ENCODE data around the gene SLC22A15.
"Not testable (repeated sequence)": the region's sequence is repeated elsewhere in the genome, so short reads cannot be mapped to it uniquely, and the experiment has no call there.

Gene SLC22A15

GRCh38 chr1:116033322-116033721, 57.0 kb downstream of the SLC22A15 start:
- DNase-seq (ENCODE audit: low spot score), result no peak

DNA sequence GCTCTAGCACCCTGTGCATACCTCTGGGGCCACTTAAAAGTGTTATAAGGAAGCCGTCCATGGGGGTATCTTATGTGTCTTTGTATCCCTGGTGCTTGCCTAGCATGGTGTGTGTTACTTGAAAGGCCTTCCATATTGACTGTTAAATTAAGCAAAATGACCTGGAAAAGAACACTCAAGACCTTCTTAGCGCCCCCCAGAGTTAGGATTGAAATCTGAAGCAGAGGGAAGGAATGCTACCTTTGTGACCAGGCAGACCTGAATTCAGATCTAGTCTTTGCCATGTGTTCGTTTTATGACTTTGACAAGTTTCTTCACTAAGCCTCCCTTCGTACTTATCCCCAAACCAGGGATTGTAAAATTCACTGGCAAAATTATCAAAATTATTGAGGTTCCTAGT, 59.9 kb downstream of the SLC22A15 start:
- DNase-seq (ENCODE audit: low spot score), result no peak

DNA sequence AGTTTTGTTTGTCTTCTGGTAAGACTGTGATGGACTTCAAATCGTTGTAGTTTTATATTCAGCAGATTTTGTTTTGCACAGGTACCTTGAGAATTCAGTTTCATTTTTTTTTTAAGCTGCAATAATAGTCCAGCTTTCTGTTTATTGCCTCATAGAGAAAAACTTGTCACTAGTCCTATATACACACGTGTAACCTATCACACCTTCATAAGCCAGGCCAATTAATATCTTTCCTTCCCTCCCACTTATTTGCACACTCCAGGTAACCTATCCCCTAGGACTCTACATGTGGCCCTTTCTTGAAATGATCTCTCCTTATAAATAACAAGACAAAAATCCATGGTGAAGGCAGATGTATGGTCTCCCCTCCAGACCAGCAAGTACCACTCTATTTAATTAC, 62.4 kb downstream of the SLC22A15 start:
- DNase-seq (ENCODE audit: low spot score), result no peak

DNA sequence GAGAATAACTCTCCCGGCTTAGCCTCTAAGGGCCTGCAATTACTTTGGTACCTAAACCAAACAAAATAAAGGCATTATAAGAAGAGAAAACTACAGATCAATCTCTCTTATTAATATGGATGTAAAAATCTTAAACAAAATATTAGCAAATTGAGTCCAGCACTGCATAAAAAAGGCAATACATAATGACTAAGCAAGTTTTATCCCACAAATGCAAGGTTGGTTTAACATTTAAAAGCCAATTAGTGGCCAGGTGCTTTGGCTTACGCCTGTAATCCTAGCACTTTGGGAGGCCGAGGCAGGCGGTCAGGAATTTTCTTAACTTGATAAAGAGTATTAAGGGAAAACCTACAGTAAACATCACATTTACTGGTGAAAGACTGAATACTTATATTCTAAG, 67.8 kb downstream of the SLC22A15 start:
- no peak for DNase-seq (ENCODE audit: low spot score)

GRCh38 chr1:116046933-116047332, 70.6 kb downstream of the SLC22A15 start:
- not testable (repeated sequence) for DNase-seq (ENCODE audit: low spot score)

DNA sequence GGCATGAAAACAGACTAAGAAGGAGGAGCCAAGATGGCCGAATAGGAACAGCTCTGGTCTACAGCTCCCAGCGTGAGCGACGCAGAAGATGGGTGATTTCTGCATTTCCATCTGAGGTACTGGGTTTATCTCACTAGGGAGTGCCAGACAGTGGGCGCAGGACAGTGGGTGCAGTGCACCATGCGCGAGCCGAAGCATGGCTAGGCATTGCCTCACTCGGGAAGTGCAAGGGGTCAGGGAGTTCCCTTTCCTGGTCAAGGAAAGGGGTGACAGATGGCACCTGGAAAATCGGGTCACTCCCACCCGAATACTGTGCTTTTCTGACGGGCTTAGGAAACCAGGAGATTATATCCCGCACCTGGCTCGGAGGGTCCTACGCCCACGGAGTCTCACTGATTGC, 75.6 kb downstream of the SLC22A15 start:
- not testable (repeated sequence) for DNase-seq (ENCODE audit: low spot score)

DNA sequence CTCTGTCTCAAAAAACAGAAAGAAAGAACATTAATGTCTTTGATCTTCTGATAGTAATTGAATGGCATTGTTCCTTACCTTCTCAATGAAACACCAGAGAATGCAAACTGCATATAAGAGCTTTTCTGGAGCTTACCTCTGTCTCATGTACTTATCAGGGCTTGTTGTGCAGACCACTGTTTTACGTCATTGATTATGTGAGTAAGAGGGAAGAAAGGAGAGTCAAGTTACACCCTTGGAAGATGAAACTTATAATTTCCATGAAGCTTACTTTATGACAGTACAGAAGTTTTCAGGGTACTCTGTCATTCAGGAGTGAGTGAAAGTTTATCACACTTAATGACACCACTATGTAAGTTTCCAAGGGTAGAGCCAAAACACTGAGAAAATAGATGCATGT, 85.9 kb downstream of the SLC22A15 start:
- DNase-seq (ENCODE audit: low spot score), result no peak

DNA sequence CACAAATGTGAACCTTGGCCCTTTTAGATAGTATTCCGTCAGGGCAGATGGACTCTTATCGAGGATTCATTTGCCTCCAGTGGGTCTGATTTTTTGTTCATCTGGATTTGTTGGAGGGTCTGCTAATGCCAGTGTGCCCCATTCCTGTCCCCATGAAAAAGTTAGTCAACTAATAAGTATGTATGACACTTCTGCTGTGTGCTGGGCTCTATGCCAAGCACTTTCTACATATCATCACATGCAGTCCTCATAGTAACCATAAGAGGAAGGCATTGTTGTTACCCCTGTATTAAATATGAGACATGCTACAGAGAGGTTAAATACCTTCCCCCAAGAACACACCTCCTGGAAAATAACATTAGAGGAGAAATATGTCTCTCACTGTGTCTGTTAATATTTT, 88.3 kb downstream of the SLC22A15 start:
- DNase-seq (ENCODE audit: low spot score), result no peak

- no peak for DNase-seq (ENCODE audit: low spot score)
Measured at GRCh38 chr1:116066868-116067565, 90.7 kb downstream of the SLC22A15 start.

DNA sequence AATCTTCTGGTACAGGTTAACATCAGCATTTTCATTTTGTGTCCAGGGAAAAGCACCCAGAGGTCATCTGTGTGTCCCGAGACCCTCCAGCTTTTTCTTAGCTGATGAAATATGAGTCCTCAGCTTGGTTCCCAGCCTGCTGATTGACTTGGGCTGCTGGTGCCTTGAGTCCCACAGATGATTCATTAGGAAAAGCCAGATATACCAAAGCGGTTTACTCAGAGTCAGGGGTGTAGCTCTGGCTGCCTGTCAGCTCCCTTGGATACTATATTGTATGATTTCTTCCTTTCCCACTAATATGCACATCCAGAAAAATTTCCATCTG, 91.2 kb downstream of the SLC22A15 start:
- DNase-seq (ENCODE audit: low spot score), result no peak

DNA sequence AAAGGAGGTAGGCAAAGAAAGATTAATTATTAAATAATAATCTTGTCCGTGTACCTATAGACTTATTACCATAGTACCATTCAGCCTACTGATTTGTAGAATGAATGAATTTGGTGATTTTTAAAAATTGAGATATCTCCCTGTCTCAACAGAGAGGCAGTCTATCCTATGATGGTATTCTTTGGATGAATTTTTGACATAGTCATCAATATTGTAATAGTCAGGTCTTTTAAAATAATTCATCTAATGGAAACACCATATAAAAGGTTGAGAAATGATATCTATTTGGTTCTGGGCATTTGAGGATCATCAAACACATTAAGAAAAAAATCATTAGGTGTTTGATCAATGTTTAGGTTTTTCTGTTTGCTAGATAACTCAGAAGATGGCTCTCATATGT, 99.3 kb downstream of the SLC22A15 start:
- no peak for DNase-seq (ENCODE audit: low spot score)

GRCh38 chr1:116075990-116076389, 99.7 kb downstream of the SLC22A15 start:
- DNase-seq (ENCODE audit: low spot score), result no peak

DNA sequence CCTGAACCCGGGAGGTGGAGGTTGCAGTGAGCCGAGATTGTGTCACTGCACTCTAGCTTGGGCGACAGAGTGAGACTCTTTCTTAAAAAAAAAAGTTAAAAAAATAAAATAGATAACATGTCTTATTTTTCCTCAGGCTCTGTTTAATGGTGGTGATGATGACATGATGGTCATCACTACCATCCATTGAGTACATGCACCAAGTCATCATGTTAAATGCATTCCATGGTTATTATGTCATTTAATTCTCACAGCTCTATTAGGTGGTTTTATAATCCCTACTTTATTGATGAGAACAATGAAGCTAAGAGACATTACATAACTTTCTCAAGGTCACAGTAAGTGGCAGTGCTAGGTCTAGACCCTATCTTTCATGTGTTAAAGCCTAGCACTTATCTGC, 100.5 kb downstream of the SLC22A15 start:
- no peak for DNase-seq (ENCODE audit: low spot score)

GRCh38 chr1:116078699-116079223, 102.4 kb downstream of the SLC22A15 start:
- no peak for DNase-seq (ENCODE audit: low spot score)

DNA sequence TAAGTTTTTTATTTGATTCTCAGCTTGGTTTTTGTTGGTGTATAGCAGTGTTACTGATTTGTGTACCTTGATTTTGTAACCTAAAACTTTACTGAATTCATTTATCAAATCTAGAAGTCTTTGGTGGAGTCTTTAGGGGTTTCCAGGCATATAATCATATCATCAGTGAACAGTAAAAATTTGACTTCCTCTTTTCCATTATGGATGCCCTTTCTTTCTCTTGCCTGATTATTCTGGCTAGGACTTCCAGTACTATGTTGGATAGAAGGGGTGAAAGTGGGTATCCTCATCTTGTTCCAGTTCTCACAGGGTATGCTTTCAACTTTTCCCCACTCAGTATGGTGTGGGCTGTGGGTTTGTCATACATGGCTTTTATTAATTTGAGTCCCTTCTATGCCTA, 111.3 kb downstream of the SLC22A15 start:
- no peak for DNase-seq (ENCODE audit: low spot score)

GRCh38 chr1:116089870-116090269, 113.6 kb downstream of the SLC22A15 start:
- DNase-seq (ENCODE audit: low spot score), result no peak

DNA sequence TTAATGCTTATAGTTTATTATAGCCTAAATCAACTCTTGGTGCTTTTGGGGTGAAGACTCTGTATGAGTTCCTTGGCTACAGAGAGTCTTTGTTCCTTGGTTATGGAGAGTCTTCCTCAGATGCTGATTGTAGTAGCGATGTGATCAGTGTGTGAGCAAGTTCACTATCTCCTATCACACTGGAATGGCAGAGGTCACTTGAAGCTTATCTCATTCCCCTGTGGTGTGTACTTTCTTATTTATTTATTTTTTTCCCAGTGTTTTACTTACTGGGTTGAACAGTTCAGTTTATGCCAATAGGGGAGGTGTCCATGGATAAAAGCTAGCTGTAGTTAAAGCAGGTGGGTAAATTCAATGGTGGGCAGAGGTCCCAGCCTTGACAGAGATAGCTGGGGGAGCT, 114.8 kb downstream of the SLC22A15 start:
- DNase-seq (ENCODE audit: low spot score), result no peak

DNA sequence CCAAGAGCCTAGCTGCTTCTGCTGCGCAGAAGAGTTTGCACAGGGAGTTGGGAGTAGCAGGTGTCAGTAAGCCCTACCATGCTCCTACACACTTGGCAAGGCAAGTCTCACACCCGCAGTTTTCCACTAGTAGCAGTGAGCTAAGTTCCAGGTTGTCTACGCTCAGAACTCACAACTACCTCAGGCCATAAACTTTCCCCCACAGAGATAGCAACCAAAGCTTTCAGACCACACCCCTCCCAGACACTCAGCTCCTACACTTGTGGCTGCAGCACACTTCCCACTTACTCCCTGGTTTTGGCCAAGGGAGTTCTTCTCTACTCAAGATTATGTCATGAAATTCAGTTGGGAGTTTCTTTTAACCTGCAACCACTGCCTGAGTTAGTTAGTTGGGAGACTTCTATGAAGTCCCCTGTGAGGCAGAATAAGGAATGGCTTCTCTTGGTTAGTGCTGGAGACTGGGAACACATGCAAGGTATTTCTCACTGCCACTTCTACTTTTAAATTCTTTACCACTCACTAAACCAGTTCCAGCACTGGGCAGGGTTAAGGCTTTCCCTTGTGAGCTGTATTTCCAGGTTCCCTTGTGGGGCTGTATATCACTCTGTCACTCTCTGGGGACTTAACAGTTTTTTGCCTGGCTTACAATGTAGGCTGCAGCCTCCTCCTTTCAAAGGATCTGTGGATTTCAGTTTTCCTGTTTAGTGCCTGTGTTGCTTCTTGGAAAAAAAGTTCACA, 116.6 kb downstream of the SLC22A15 start:
- no peak for DNase-seq (ENCODE audit: low spot score)

DNA sequence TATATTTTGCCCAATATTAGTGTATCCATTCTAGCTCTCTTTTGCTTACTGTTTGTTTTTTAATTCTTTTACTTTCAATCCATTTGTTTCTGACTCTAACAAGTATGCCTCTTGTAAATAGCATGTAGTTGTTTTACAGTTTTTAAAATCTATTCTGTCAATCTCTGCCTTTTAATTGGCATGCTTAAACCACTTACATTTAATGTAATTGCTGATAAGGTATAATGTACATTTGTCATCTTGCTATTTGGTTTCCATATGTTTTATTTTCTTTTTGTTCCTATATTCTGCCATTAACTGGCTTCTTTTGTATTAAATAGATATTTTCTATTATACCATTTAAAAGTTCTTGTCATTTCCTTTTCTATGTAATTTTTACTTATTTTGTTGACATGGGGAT, 118.7 kb downstream of the SLC22A15 start:
- no peak for DNase-seq (ENCODE audit: low spot score)

- no peak for DNase-seq (ENCODE audit: low spot score)
Measured at GRCh38 chr1:116096013-116096618, 119.8 kb downstream of the SLC22A15 start.

GRCh38 chr1:116097626-116098025, 121.3 kb downstream of the SLC22A15 start:
- no peak for DNase-seq (ENCODE audit: low spot score)

DNA sequence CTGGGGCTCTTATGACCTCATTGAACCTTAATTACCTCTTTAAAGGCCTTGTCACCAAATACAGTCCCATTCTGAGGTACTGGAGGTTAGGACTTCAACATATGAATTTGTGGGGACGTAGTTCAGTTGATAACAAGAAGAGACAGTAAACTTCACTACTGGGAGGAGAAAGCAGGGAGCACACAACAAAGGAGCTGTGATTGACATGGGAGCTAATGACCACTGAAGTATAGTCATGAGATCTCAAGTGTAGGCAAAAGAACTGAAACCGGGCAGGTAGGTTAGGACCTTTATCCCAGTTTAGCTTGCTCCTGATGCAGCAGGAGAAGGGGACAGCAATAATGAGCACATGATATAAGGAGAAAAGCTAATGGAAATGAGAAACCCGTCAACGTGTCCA, 123.1 kb downstream of the SLC22A15 start:
- no peak for DNase-seq (ENCODE audit: low spot score)

GRCh38 chr1:116099919-116100318, 123.6 kb downstream of the SLC22A15 start:
- no peak for DNase-seq (ENCODE audit: low spot score)
